ENCODE results near the gene MYO6.

The MYO6 gene

GRCh38 chr6:75761489-75761888 is 12.4 kb downstream of the MYO6 start:
- Histone ChIP-seq H3K27me3 (ENCODE audit: control insufficient read depth in 3 of 3, insufficient read depth in 3 of 3, low read depth in 1 of 3, low read length in 3 of 3) (no peaks in the 10 kb centered on the region), H2BK15ac (ENCODE audit: low read length) (no peak overlapping the region), H3K4me3 (ENCODE audit: low read length in 2 of 2) (no peak overlapping the region), H2AFZ (ENCODE audit: low read length) (no peak overlapping the region), H2BK5ac (ENCODE audit: low read length) (no peak overlapping the region), H3K4me2 (ENCODE audit: insufficient read depth, low read length, poor library complexity, severe bottlenecking) (no peak overlapping the region), H3K4me1 (ENCODE audit: control insufficient read depth in 2 of 2, insufficient read depth in 1 of 2, low read depth in 1 of 2, low read length in 2 of 2) (peaks cover 2% of the 10 kb centered on the region in 2 donors), H3K14ac (ENCODE audit: low read length) (no peak overlapping the region), H2AK5ac (ENCODE audit: low read depth, low read length) (no peak overlapping the region), H2BK120ac (ENCODE audit: low read depth, low read length) (no peak overlapping the region), H4K91ac (ENCODE audit: low read depth, low read length, poor library complexity) (no peak overlapping the region), H3K36me3 (replicated peaks in 1 of 2; ENCODE audit: control insufficient read depth in 2 of 2, insufficient read depth in 2 of 2, low read length in 2 of 2) (peaks cover 0 to 2% of the 10 kb centered on the region in 2 donors), H3K9ac (ENCODE audit: low read depth, low read length, poor library complexity) (no peak overlapping the region), H3K27ac (replicated peaks; ENCODE audit: low read length) (no peak overlapping the region), H3K79me1 (ENCODE audit: low read depth, low read length) (peaks cover 2% of the 10 kb centered on the region), H3K23ac (ENCODE audit: low read depth, low read length, poor library complexity) (no peak overlapping the region), H4K8ac (ENCODE audit: low read depth, low read length) (no peak overlapping the region), H3K18ac (ENCODE audit: low read length) (no peak overlapping the region), H2BK12ac (ENCODE audit: low read length) (no peak overlapping the region), H3K4ac (ENCODE audit: low read length) (no peak overlapping the region), H3K9me3 (replicated peaks in 1 of 2; ENCODE audit: control insufficient read depth in 2 of 2, insufficient read depth in 1 of 2, low read depth in 1 of 2, low read length in 2 of 2) (no peaks in the 10 kb centered on the region)
- no peak for DNase-seq (ENCODE audit: low spot score)
- WGBS, 2 donors (ENCODE audit: extremely low coverage in 2 of 2, insufficient read length in 2 of 2, insufficient replicate concordance in 1 of 2): no CpG with 5 or more reads among the region's 1 CpG

- Histone ChIP-seq H2BK15ac (ENCODE audit: low read length) (no peak overlapping the region), H3K27me3 (ENCODE audit: control insufficient read depth in 3 of 3, insufficient read depth in 3 of 3, low read depth in 1 of 3, low read length in 3 of 3) (no peaks in the 10 kb centered on the region), H3K36me3 (replicated peaks in 1 of 2; ENCODE audit: control insufficient read depth in 2 of 2, insufficient read depth in 2 of 2, low read length in 2 of 2) (peaks cover 0 to 2% of the 10 kb centered on the region in 2 donors), H3K79me1 (ENCODE audit: low read depth, low read length) (peaks cover 2% of the 10 kb centered on the region), H3K4me3 (ENCODE audit: low read length in 2 of 2) (no peak overlapping the region), H3K9ac (ENCODE audit: low read depth, low read length, poor library complexity) (no peak overlapping the region), H4K8ac (ENCODE audit: low read depth, low read length) (no peak overlapping the region), H2BK12ac (ENCODE audit: low read length) (no peak overlapping the region), H2AFZ (ENCODE audit: low read length) (no peak overlapping the region), H3K4me1 (ENCODE audit: control insufficient read depth in 2 of 2, insufficient read depth in 1 of 2, low read depth in 1 of 2, low read length in 2 of 2) (peaks cover 2% of the 10 kb centered on the region in 2 donors), H3K23ac (ENCODE audit: low read depth, low read length, poor library complexity) (no peak overlapping the region), H2BK120ac (ENCODE audit: low read depth, low read length) (no peak overlapping the region), H3K9me3 (replicated peaks in 1 of 2; ENCODE audit: control insufficient read depth in 2 of 2, insufficient read depth in 1 of 2, low read depth in 1 of 2, low read length in 2 of 2) (no peaks in the 10 kb centered on the region), H3K18ac (ENCODE audit: low read length) (no peak overlapping the region), H4K91ac (ENCODE audit: low read depth, low read length, poor library complexity) (no peak overlapping the region), H2BK5ac (ENCODE audit: low read length) (no peak overlapping the region), H3K4ac (ENCODE audit: low read length) (no peak overlapping the region), H2AK5ac (ENCODE audit: low read depth, low read length) (no peak overlapping the region), H3K14ac (ENCODE audit: low read length) (no peak overlapping the region), H3K27ac (replicated peaks; ENCODE audit: low read length) (no peak overlapping the region), H3K4me2 (ENCODE audit: insufficient read depth, low read length, poor library complexity, severe bottlenecking) (no peak overlapping the region)
- no CpG with 5 or more reads among the region's 8 CpGs for WGBS, 2 donors (ENCODE audit: extremely low coverage in 2 of 2, insufficient read length in 2 of 2, insufficient replicate concordance in 1 of 2)
- DNase-seq (ENCODE audit: low spot score): no peak
Observed at GRCh38 chr6:75762063-75762462, 13.0 kb downstream of the MYO6 start.

GRCh38 chr6:75766387-75766786 is 17.3 kb downstream of the MYO6 start:
- Histone ChIP-seq H3K4me3 (ENCODE audit: low read length in 2 of 2) (no peak overlapping the region), H3K4me2 (ENCODE audit: insufficient read depth, low read length, poor library complexity, severe bottlenecking) (no peak overlapping the region), H3K9me3 (replicated peaks in 1 of 2; ENCODE audit: control insufficient read depth in 2 of 2, insufficient read depth in 1 of 2, low read depth in 1 of 2, low read length in 2 of 2) (no peaks in the 10 kb centered on the region), H4K91ac (ENCODE audit: low read depth, low read length, poor library complexity) (no peak overlapping the region), H3K23ac (ENCODE audit: low read depth, low read length, poor library complexity) (no peak overlapping the region), H2BK15ac (ENCODE audit: low read length) (no peak overlapping the region), H2AFZ (ENCODE audit: low read length) (no peak overlapping the region), H3K14ac (ENCODE audit: low read length) (no peak overlapping the region), H3K4me1 (ENCODE audit: control insufficient read depth in 2 of 2, insufficient read depth in 1 of 2, low read depth in 1 of 2, low read length in 2 of 2) (peaks cover 0 to 2% of the 10 kb centered on the region in 2 donors), H4K8ac (ENCODE audit: low read depth, low read length) (no peak overlapping the region), H2BK12ac (ENCODE audit: low read length) (no peak overlapping the region), H3K9ac (ENCODE audit: low read depth, low read length, poor library complexity) (no peak overlapping the region), H2BK120ac (ENCODE audit: low read depth, low read length) (no peak overlapping the region), H3K27me3 (ENCODE audit: control insufficient read depth in 3 of 3, insufficient read depth in 3 of 3, low read depth in 1 of 3, low read length in 3 of 3) (no peaks in the 10 kb centered on the region), H3K27ac (replicated peaks; ENCODE audit: low read length) (no peak overlapping the region), H2AK5ac (ENCODE audit: low read depth, low read length) (no peak overlapping the region), H3K36me3 (replicated peaks in 1 of 2; ENCODE audit: control insufficient read depth in 2 of 2, insufficient read depth in 2 of 2, low read length in 2 of 2) (peaks cover 0 to 2% of the 10 kb centered on the region in 2 donors), H3K4ac (ENCODE audit: low read length) (no peak overlapping the region), H2BK5ac (ENCODE audit: low read length) (no peak overlapping the region), H3K79me1 (ENCODE audit: low read depth, low read length) (peaks cover 2% of the 10 kb centered on the region), H3K18ac (ENCODE audit: low read length) (no peak overlapping the region)
- DNase-seq (ENCODE audit: low spot score): no peak

- H4K8ac ChIP-seq (ENCODE audit: low read depth, low read length): no peak overlapping the region
- no peak overlapping the region for H2BK5ac ChIP-seq (ENCODE audit: low read length)
- no peak overlapping the region for H4K91ac ChIP-seq (ENCODE audit: low read depth, low read length, poor library complexity)
- H2AFZ ChIP-seq (ENCODE audit: low read length): no peak overlapping the region
- DNase-seq (ENCODE audit: low spot score): no peak
- no peak overlapping the region for H3K27ac ChIP-seq (replicated peaks; ENCODE audit: low read length)
- H3K4me2 ChIP-seq (ENCODE audit: insufficient read depth, low read length, poor library complexity, severe bottlenecking): no peak overlapping the region
- H3K4me3 ChIP-seq (ENCODE audit: low read length in 2 of 2): no peak overlapping the region
- no peak overlapping the region for H3K9ac ChIP-seq (ENCODE audit: low read depth, low read length, poor library complexity)
- no peak overlapping the region for H2BK120ac ChIP-seq (ENCODE audit: low read depth, low read length)
- H3K36me3 ChIP-seq (replicated peaks in 1 of 2; ENCODE audit: control insufficient read depth in 2 of 2, insufficient read depth in 2 of 2, low read length in 2 of 2): no peaks in the 10 kb centered on the region
- no CpG with 5 or more reads among the region's 5 CpGs for WGBS, 2 donors (ENCODE audit: extremely low coverage in 2 of 2, insufficient read length in 2 of 2, insufficient replicate concordance in 1 of 2)
- H3K18ac ChIP-seq (ENCODE audit: low read length): no peak overlapping the region
- H2BK12ac ChIP-seq (ENCODE audit: low read length): no peak overlapping the region
- H2AK5ac ChIP-seq (ENCODE audit: low read depth, low read length): no peak overlapping the region
- no peak overlapping the region for H3K14ac ChIP-seq (ENCODE audit: low read length)
- no peak overlapping the region for H3K4ac ChIP-seq (ENCODE audit: low read length)
- H3K9me3 ChIP-seq (replicated peaks in 1 of 2; ENCODE audit: control insufficient read depth in 2 of 2, insufficient read depth in 1 of 2, low read depth in 1 of 2, low read length in 2 of 2): no peaks in the 10 kb centered on the region
- H2BK15ac ChIP-seq (ENCODE audit: low read length): no peak overlapping the region
- no peak overlapping the region for H3K23ac ChIP-seq (ENCODE audit: low read depth, low read length, poor library complexity)
- H3K79me1 ChIP-seq (ENCODE audit: low read depth, low read length): peaks cover under 1% of the 10 kb centered on the region
- peaks cover 0 to 3% of the 10 kb centered on the region in 2 donors for H3K4me1 ChIP-seq (ENCODE audit: control insufficient read depth in 2 of 2, insufficient read depth in 1 of 2, low read depth in 1 of 2, low read length in 2 of 2)
- no peaks in the 10 kb centered on the region for H3K27me3 ChIP-seq (ENCODE audit: control insufficient read depth in 3 of 3, insufficient read depth in 3 of 3, low read depth in 1 of 3, low read length in 3 of 3)
Observed at GRCh38 chr6:75770844-75771243, 21.8 kb downstream of the MYO6 start.
